ENCODE results near the gene SLC38A8.

GRCh38 chr16:84043486-84044117 lies 1.0 kb upstream of the SLC38A8 start:
- no peak for TF ChIP-seq EZH2phosphoT487 (IDR thresholded peaks at IDR 0.05; ENCODE audit: borderline replicate concordance)
- no peak for TF ChIP-seq CTCF (conservative IDR thresholded peaks at IDR 0.05; ENCODE audit: low read length)
